HG02870 (cell line): ENCODE data around the gene TTF2.
"Not testable (repeated sequence)": the region's sequence is repeated elsewhere in the genome, so short reads cannot be mapped to it uniquely, and the experiment has no call there.

Experiments used
- ATAC-seq: cut with Tn5 transposase; IDR thresholded peaks from one replicate; pipeline ENCODE4 v1.9.1; 2021; ENCODE audit warnings: mild to moderate bottlenecking, moderate library complexity; ENCODE audit not compliant: unreplicated experiment

The TTF2 gene

GRCh38 chr1:117147856-117148588 lies 87.9 kb downstream of the TTF2 start:
- no peak for ATAC-seq

GRCh38 chr1:117150316-117150715 lies 90.2 kb downstream of the TTF2 start:
- no peak for ATAC-seq

GRCh38 chr1:117151305-117151704 lies 91.2 kb downstream of the TTF2 start:
- ATAC-seq, result not testable (repeated sequence)
